ENCODE results near the gene FAM47E. TPM values are rescaled to one million over a fixed set of nuclear protein-coding genes. Genes with fewer than 3 reads are reported as not detected.

Gene FAM47E
- total and polyA plus RNA-seq, 2 of the 13 experiments (the other 11 are each of a cell fraction or from before 2014, with no cell fraction given), result 0.33 to 0.66 TPM

DNA sequence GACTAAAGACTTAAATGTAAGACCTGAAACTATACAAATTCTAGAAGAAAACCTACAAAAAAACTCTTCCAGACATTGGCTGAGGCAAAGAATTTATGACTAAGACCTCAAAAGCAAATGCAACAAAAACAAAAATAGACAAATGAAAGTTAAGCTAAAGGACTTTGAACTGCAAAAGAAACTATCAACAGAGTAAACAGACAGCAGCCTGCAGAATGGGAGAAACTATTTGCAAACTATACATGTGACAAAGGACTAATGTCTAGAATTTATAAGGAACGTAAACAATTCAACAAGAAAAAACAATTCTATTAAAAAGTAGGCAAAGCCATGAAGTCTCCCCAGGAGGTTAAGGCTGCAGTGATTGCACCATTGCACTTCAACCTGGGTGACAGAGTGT lies 9.1 kb downstream of the FAM47E start (continued):
- TF ChIP-seq, protein P1, sequence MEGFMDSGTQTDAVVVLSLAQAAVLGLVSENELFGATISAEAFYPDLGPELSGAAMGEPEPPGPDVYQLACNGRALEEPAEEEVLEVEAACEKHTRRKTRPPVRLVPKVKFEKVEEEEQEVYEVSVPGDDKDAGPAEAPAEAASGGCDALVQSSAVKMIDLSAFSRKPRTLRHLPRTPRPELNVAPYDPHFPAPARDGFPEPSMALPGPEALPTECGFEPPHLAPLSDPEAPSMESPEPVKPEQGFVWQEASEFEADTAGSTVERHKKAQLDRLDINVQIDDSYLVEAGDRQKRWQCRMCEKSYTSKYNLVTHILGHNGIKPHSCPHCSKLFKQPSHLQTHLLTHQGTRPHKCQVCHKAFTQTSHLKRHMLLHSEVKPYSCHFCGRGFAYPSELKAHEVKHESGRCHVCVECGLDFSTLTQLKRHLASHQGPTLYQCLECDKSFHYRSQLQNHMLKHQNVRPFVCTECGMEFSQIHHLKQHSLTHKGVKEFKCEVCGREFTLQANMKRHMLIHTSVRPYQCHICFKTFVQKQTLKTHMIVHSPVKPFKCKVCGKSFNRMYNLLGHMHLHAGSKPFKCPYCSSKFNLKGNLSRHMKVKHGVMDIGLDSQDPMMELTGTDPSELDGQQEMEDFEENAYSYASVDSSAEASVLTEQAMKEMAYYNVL (CRISPR knock-in tag; IDR thresholded peaks at IDR 0.05; ENCODE audit: borderline replicate concordance), result 0 out of 2 replicates have a peak, but pooled peaks have one; percentile 42
- no peak for TF ChIP-seq SAFB2 (CRISPR knock-in tag; IDR thresholded peaks at IDR 0.05; ENCODE audit: borderline replicate concordance, low read depth)
- TF ChIP-seq RXRB (CRISPR knock-in tag; IDR thresholded peaks at IDR 0.05; ENCODE audit: borderline replicate concordance), result 0 out of 2 replicates have a peak, but pooled peaks have one; percentile 9
- no peak for TF ChIP-seq ZNF34 (CRISPR knock-in tag; IDR thresholded peaks at IDR 0.05; ENCODE audit: borderline replicate concordance)
- TF ChIP-seq ZNF451 (CRISPR knock-in tag; IDR thresholded peaks at IDR 0.05), result no peak
- no peak for TF ChIP-seq RNF2 (conservative IDR thresholded peaks at IDR 0.05; ENCODE audit: low read depth)
- TF ChIP-seq HDAC1 (CRISPR knock-in tag; IDR thresholded peaks at IDR 0.05), result 0 out of 2 replicates have a peak, but pooled peaks have one; percentile 20
- TF ChIP-seq, protein P2, sequence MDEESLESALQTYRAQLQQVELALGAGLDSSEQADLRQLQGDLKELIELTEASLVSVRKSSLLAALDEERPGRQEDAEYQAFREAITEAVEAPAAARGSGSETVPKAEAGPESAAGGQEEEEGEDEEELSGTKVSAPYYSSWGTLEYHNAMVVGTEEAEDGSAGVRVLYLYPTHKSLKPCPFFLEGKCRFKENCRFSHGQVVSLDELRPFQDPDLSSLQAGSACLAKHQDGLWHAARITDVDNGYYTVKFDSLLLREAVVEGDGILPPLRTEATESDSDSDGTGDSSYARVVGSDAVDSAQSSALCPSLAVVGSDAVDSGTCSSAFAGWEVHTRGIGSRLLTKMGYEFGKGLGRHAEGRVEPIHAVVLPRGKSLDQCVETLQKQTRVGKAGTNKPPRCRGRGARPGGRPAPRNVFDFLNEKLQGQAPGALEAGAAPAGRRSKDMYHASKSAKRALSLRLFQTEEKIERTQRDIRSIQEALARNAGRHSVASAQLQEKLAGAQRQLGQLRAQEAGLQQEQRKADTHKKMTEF (CRISPR knock-in tag; IDR thresholded peaks at IDR 0.05), result 0 out of 2 replicates have a peak, but pooled peaks have one; percentile 22
- TF ChIP-seq SYNCRIP (IDR thresholded peaks at IDR 0.05; ENCODE audit: insufficient read depth, low read depth, low read length), result no peak
- no peak for TF ChIP-seq ZNF713 (CRISPR knock-in tag; IDR thresholded peaks at IDR 0.05)
- peak; percentile 50; the same call in 1 of the 2 replicates for TF ChIP-seq KDM6A (CRISPR knock-in tag; IDR thresholded peaks at IDR 0.05; ENCODE audit: low read depth)
